ENCODE measurements around the gene METTL22.

Gene METTL22

GRCh38 chr16:8670014-8670560, 48.6 kb downstream of the METTL22 start:
- no peak for DNase-seq

GRCh38 chr16:8673611-8674412, 52.3 kb downstream of the METTL22 start:
- no peak for DNase-seq

- peak; percentile 78 for DNase-seq
Measured at GRCh38 chr16:8674413-8675022, 53.0 kb downstream of the METTL22 start, which contains the start of gene ABAT. Gene ABAT, plus strand, starts transcription at chr16:8674617. Its CDS starts 61,123 bp downstream, at chr16:8735740.

GRCh38 chr16:8675183-8676159, 54.0 kb downstream of the METTL22 start:
- DNase-seq, result no peak

GRCh38 chr16:8676160-8676547, 54.7 kb downstream of the METTL22 start:
- no peak for DNase-seq

GRCh38 chr16:8676737-8677375, 55.4 kb downstream of the METTL22 start:
- DNase-seq, result no peak

- DNase-seq, result peak; percentile 12
Measured at GRCh38 chr16:8677481-8677880, 56.0 kb downstream of the METTL22 start.

- DNase-seq, result peak; percentile 75
Measured at GRCh38 chr16:8678068-8678927, 56.8 kb downstream of the METTL22 start.

- no peak for DNase-seq
Measured at GRCh38 chr16:8679151-8679550, 57.7 kb downstream of the METTL22 start.

GRCh38 chr16:8682551-8683259, 61.2 kb downstream of the METTL22 start:
- DNase-seq, result no peak

- no peak for DNase-seq
Measured at GRCh38 chr16:8683640-8684039, 62.1 kb downstream of the METTL22 start.

- DNase-seq, result no peak
Measured at GRCh38 chr16:8685617-8686016, 64.1 kb downstream of the METTL22 start.

GRCh38 chr16:8686031-8686621, 64.6 kb downstream of the METTL22 start:
- no peak for DNase-seq

GRCh38 chr16:8686879-8687278, 65.4 kb downstream of the METTL22 start:
- no peak for DNase-seq

- DNase-seq, result no peak
Measured at GRCh38 chr16:8689686-8690085, 68.2 kb downstream of the METTL22 start.

GRCh38 chr16:8691728-8692127, 70.2 kb downstream of the METTL22 start:
- no peak for DNase-seq

GRCh38 chr16:8694795-8695728, 73.6 kb downstream of the METTL22 start:
- no peak for DNase-seq

GRCh38 chr16:8696880-8697279, 75.4 kb downstream of the METTL22 start:
- DNase-seq, result no peak

GRCh38 chr16:8697965-8698364, 76.5 kb downstream of the METTL22 start:
- DNase-seq, result no peak

Measured in fibroblast of upper back skin (primary cell).